Stimulated activated effector memory CD8-positive, alpha-beta T cell treated with anti-CD3 and anti-CD28 coated beads, Interleukin-12 subunit alpha, Interleukin-12 subunit beta, amount 100 ng/mL, for 72 hours (primary cell): ENCODE data around the gene SPATS2L.

Source experiments
- ATAC-seq: fragments of 150-1000 bp; cut with Tn5 transposase; 2 replicates; pipeline ENCODE4 v1.10.0; 2021
- DNase-seq, 2 donors: peaks; one replicate each; pipeline ENCODE4 v3.0.0; 2021 to 2022; ENCODE audit warnings: low spot score in 2 of 2
- H3K27ac Mint-ChIP-seq: one replicate; pipeline ENCODE4 v1.8.0; 2022; ENCODE audit warnings: mild to moderate bottlenecking, mixed read lengths
- H3K36me3 Mint-ChIP-seq: one replicate; pipeline ENCODE4 v1.8.0; 2022; ENCODE audit warnings: mild to moderate bottlenecking, mixed read lengths
- H3K4me1 Mint-ChIP-seq: one replicate; pipeline ENCODE4 v1.8.0; 2022; ENCODE audit warnings: mixed read lengths
- H3K4me3 Mint-ChIP-seq: one replicate; pipeline ENCODE4 v1.8.0; 2022; ENCODE audit warnings: mild to moderate bottlenecking, mixed read lengths
- H3K9me3 Mint-ChIP-seq: one replicate; pipeline ENCODE4 v1.8.0; 2022; ENCODE audit warnings: mixed read lengths

The SPATS2L gene

DNA sequence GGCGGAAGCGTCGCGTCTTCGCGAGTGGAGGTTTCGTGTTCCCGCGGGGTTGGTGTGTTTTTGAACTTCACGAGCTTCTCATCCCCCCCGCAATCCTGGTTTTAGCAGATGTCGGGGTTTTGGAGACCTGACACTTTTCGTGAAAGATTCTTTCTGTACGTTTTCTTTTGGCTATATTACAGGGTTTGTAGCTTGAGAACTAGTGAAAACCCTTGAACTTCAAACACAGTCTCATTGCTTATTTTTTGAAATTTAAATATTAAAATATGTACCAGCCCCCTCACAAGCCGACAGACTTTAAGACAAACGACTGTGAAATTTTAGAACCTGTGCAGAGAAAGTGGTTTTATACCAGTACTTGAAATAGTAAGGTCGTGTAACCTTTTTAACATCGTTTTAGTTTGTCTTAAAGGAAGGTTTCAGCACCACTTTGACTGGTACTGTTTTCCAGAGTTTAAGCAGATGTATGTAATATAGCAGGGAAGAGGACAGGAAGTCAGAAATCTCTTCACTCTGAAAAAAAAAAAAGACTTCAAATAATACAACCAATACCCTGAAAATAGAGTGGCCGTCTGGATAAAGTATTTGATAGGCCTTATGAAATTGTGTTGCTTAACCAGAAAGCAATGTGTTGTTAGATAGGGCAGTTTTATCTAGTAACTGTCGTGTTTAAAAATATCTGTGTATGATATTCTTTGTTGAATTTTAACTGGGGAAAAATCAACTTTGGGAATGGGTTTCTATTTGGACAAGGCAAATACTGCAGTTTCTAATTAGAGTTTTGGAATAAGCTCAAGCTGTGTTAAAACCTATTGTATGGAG is 1.4 kb downstream of the SPATS2L start:
- DNase-seq (no peak), ATAC-seq (no peak)
- Mint-ChIP-seq H3K4me3 (peak overlapping the region; percentile 83), H3K27ac (no peak overlapping the region), H3K36me3 (no peaks in the 10 kb centered on the region), H3K4me1 (peaks cover 19% of the 10 kb centered on the region), H3K9me3 (no peaks in the 10 kb centered on the region)

DNA sequence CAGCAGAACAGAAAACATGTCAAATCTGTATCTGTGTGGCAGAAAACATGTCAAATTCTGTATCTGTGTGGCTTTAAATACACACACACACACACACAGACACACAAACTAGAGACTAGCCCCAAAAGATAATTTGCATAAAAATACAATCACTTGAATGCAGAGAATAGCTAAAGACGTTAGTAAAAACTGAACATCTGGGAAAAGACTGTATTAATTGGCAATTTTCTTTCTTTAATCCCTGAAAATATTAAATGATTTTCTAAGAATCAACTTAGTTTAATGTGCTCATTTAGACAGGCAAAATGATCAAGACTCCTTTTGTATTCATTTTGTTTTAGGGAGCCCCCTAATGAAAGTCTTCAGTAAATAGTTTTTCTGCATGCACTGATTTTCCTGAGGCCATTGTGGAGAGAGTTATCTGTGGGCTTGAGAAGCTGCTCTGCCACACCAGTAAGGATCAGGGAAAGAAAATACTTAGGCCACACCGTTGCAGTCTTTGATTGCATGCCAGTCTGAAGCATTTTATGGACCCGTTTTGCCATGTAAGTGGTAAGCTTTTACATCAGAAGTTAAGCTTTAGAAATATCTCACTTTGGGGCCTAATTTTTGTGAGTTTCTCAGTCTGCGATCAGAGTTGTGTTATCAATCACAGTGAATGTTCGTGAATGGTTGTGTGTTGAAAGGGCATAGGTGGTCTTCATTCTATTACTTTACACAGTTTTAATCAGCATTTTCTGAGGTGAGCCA is 2.2 kb downstream of the SPATS2L start:
- Mint-ChIP-seq H3K36me3 (no peaks in the 10 kb centered on the region), H3K9me3 (no peaks in the 10 kb centered on the region), H3K4me1 (peaks cover 21% of the 10 kb centered on the region), H3K27ac (no peak overlapping the region), H3K4me3 (no peak overlapping the region)
- ATAC-seq (no peak), DNase-seq (no peak)

DNA sequence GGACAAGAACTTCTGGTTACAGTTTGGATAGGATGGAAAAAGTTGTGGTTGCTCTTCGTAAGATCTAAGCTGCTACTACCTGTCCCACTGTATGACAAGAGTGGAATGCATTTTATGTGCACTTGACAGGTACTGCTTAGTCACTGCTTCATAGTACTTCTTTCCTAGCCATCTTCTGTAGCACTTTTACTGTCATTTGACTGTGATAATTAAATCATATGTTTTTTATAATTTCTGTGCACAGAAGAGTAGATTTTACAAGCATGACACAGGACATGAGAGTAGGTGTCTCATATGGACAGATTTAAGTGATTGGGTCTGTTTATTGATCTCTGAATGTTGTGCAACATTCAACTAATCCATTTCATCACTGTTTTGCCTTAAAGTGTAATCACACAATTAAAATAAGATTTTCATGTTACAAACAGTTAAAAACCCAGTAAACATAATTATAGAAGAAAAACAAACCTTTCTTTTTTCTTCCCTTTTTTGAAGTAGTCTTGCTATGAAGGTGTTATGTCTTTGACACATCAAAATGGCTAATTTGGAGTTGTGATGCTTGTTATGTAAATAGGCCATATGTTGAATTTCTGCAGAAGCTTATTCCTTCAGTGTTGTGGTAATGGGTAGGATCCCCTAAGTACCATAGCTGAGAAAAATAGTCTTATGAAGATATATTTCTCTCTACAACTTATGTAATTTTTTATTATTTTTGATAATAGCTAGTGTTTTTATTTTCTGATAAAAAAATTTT is 3.0 kb downstream of the SPATS2L start:
- Mint-ChIP-seq H3K4me1 (peaks cover 28% of the 10 kb centered on the region), H3K9me3 (no peaks in the 10 kb centered on the region), H3K27ac (no peak overlapping the region), H3K4me3 (no peak overlapping the region), H3K36me3 (no peaks in the 10 kb centered on the region)
- ATAC-seq (no peak), DNase-seq (no peak)

DNA sequence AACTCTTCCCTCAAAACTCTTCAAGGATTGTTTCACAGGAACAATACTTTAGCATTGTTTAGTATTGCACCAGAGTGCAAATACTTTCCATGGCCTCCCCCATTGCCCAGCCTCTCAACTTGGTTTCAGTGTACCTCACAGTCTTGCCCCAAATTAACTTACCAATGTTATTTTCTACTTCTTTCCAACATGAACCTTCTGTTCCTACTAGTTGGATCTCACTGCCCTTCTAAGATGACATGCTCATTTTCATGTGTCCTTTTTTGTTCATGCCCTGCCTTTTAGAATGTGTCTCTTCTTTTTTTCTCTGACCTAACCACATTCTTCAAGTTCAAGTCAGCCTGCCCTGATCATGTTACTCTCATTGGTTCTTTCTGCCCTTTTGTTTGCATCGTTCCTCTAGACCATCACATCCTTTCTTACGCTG is 4.1 kb downstream of the SPATS2L start:
- no peak overlapping the region for H3K4me3 Mint-ChIP-seq
- no peak overlapping the region for H3K27ac Mint-ChIP-seq
- DNase-seq (no peak), ATAC-seq (no peak)
- peaks cover 29% of the 10 kb centered on the region for H3K4me1 Mint-ChIP-seq
- no peaks in the 10 kb centered on the region for H3K36me3 Mint-ChIP-seq
- no peaks in the 10 kb centered on the region for H3K9me3 Mint-ChIP-seq

DNA sequence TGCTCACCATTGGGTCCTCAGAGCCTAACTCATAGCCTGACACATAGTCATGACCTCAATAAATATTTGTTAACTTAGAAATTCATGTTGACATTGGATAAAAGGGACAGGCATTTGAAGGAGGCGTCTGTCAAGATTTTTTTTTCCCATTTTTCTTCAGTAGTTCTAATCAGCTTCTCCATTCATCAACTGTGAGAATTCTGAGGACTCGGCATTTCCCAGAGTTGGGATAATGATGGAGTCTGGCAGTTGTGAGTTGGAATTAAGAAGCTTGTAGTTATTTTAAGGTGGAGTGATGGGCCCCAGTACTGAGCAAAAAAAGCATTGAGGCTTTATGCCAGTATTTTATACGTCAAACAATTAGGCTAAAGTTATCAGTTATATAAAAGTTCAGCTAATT is 4.6 kb downstream of the SPATS2L start:
- Mint-ChIP-seq H3K4me1 (peaks cover 29% of the 10 kb centered on the region), H3K27ac (no peak overlapping the region), H3K4me3 (no peak overlapping the region), H3K36me3 (no peaks in the 10 kb centered on the region), H3K9me3 (no peaks in the 10 kb centered on the region)
- ATAC-seq, result no peak
- no peak for DNase-seq

DNA sequence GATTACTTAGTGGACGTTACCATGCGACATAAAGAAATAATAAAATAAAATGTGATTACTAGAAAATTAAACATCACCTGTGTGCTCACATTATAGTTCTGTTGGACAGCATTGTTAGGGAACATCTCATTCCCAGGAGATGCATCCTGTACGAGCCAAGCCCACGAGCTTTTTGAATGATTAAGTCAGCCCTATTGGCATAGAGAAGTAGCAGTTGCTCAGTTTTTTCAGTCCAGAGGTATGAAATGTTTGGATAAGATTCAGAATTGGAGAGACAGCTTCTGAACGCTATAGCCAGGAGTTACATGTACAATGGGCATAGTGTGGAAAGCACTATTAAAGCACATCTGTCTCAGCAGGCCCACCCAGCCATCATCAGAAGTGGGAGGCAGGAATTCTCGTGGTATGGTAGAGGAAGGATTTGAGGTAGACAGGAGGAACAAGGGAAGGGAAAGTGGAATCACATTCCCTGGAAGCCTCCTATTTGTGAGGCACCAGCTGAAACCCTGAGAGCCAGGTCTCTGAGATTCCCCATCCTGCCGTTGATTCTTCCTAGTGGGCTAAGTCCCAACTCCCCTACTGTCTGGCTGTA is 8.6 kb downstream of the SPATS2L start:
- H3K36me3 Mint-ChIP-seq, result no peaks in the 10 kb centered on the region
- H3K4me1 Mint-ChIP-seq, result peaks cover 35% of the 10 kb centered on the region
- H3K4me3 Mint-ChIP-seq, result no peak overlapping the region
- ATAC-seq (no peak), DNase-seq (no peak)
- no peaks in the 10 kb centered on the region for H3K9me3 Mint-ChIP-seq
- no peak overlapping the region for H3K27ac Mint-ChIP-seq

DNA sequence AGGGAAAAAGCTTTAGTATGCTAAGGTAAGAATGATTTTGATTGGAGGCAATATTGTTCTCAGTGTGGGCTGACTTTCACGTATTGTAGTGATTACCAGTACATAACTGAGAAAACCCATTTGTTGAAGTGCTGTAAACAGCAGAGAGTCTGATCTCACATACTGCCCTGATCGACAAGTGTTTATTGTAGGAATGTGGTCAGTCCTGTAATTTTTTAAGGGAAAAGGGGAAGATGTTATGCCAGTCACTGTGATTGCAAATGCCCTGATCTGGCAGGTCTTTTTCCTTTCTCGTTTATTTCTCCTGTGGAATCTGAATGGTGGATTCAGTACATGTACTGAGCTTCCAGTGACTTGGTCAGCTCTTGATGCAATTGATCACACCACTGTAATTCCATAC is 11.5 kb downstream of the SPATS2L start:
- DNase-seq (no peak), ATAC-seq (no peak)
- Mint-ChIP-seq H3K9me3 (no peaks in the 10 kb centered on the region), H3K27ac (no peak overlapping the region), H3K36me3 (no peaks in the 10 kb centered on the region), H3K4me1 (peaks cover 30% of the 10 kb centered on the region), H3K4me3 (no peak overlapping the region)

DNA sequence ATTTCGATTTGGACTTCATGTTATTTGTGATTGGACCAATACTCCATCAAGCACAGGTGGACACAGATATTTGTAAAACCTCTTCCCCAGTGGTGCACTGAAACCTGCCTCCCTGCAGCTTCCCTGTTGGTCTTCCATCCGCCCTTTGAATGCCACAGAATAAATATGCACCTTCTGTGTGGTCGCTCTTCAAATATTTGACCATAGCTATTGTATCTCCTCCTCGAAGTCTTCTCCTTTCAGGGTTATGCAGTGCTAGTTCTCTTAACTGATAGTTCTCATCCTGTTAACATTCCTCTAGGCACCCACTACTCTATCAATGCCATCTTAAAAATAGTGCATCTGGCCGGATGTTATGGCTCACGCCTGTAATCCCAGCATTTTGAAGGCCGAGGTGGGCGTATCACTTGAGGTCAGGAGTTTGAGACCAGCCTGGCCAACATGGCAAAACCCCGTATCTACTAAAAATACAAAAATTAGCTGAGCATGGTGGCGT is 12.5 kb downstream of the SPATS2L start:
- DNase-seq, result no peak
- no peak for ATAC-seq

DNA sequence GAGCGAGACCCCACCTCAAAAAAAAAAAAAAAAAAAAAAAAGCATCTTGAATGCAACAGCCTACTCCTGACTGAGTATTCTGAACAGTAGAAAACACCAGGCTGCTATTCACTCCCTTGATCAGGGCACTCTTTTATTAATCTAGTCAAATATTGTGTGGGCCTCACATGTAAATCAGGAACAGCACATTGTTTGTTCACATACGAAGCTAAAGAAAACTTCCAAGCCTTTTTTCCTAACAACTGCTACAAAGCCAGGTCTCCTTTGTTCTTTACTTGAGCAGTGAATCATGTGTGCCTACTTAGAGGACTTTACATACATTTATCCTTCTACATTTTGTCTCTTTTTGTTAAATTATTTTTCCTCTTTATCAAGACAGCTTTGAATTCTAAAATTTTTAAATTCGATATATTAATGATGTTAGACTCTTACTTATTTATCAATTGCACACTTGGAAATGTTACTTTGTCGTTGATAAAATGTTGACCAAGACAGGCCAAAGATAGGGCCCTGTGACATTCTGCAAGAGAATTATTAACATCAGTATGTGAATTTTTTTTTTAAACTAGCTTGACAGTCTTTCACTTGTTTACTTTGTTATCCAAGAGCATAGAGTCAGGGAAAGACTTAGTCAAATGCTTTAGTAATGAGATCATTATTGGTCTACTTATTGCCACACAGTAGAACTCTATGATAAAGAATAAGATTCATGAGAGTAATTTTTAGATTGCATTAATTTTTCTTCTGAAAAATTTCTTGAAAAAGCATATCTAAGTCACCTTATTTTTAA is 13.2 kb downstream of the SPATS2L start:
- DNase-seq (no peak), ATAC-seq (no peak)
- H3K27ac Mint-ChIP-seq, result no peak overlapping the region
- peaks cover 20% of the 10 kb centered on the region for H3K4me1 Mint-ChIP-seq
- no peak overlapping the region for H3K4me3 Mint-ChIP-seq
- no peaks in the 10 kb centered on the region for H3K9me3 Mint-ChIP-seq
- H3K36me3 Mint-ChIP-seq, result no peaks in the 10 kb centered on the region

More for the DNA sequence above, 12.5 kb downstream of the SPATS2L start:
- Mint-ChIP-seq H3K36me3 (no peaks in the 10 kb centered on the region), H3K27ac (no peak overlapping the region), H3K9me3 (no peaks in the 10 kb centered on the region), H3K4me3 (no peak overlapping the region), H3K4me1 (peaks cover 26% of the 10 kb centered on the region)

DNA sequence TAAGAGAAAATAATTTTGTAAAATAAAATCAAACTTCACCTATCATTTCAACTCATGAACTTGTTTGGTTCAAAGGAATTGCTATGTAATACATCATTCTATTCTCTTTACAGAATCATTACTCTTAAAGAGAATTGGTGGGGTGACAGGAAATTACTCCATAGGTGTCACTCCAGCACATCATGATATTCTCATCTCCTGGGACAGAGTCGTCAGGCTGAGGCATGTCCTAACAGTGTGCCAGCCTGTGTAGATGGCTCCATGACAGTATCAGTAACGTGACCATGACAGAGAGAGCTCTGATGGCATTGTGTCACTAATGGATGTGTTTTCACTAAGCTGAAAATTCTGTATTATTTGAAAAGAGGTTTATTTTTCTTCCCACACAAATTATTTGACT is 13.9 kb downstream of the SPATS2L start:
- no peak overlapping the region for H3K4me3 Mint-ChIP-seq
- no peak overlapping the region for H3K27ac Mint-ChIP-seq
- no peak for DNase-seq
- no peaks in the 10 kb centered on the region for H3K9me3 Mint-ChIP-seq
- H3K36me3 Mint-ChIP-seq, result no peaks in the 10 kb centered on the region
- H3K4me1 Mint-ChIP-seq, result peaks cover 20% of the 10 kb centered on the region
- no peak for ATAC-seq

DNA sequence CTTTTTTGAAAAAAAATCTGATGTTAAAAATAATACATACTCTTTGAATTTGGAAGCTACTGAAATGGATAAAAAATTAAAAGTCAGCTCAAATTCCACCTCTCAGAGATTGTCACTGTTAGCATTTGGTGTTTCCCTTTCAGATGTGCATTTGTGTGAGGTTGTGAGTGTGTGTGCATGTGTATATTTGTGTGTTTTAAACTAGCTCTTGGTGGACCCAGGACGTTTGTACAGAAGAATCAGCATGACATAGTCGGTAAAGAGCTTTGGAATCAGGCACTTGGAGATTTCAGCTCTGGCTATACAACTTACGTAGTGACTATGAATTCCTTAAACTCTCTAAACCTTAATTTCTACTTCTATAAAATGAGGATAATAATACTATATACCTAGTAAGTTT is 14.5 kb downstream of the SPATS2L start:
- Mint-ChIP-seq H3K27ac (no peak overlapping the region), H3K36me3 (no peaks in the 10 kb centered on the region), H3K9me3 (no peaks in the 10 kb centered on the region), H3K4me1 (peaks cover 16% of the 10 kb centered on the region), H3K4me3 (no peak overlapping the region)
- DNase-seq (no peak), ATAC-seq (no peak)

DNA sequence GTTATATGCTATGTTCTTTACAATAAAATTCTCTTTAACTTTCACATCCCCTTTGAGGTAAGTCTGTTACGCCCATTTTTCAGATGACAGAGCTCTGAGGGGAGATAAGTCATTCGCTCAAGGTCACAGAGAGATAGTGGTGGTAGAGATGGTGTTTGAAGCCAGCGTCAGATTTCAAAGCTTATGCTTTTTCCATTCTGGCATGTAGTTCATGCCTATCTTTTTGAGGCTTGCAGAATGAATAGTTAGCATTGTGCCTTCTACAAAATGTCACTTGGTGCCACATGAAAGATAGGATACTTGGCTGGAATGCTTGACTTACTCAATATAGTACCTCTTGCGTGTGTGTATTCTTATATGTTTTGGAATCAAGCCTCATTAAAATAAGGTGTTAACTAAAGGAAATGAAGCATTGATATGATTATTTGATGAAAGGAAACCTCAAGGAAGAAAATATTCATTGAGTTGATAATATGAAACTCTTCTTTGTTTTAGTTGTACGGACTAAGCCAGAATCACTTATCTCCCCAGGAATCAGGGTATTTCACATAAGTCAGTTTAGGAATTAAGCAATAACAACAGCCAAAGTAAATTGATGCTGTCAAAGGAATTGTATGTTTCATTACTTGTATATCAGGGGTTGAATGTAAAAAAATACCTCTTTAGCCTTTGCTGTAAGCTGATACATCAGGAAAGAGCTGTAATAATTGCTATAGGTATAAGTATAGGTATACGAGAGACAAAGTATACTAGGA is 15.5 kb downstream of the SPATS2L start:
- Mint-ChIP-seq H3K27ac (no peak overlapping the region), H3K4me3 (no peak overlapping the region), H3K36me3 (no peaks in the 10 kb centered on the region), H3K9me3 (no peaks in the 10 kb centered on the region), H3K4me1 (peaks cover 6% of the 10 kb centered on the region)
- DNase-seq, result no peak
- no peak for ATAC-seq

DNA sequence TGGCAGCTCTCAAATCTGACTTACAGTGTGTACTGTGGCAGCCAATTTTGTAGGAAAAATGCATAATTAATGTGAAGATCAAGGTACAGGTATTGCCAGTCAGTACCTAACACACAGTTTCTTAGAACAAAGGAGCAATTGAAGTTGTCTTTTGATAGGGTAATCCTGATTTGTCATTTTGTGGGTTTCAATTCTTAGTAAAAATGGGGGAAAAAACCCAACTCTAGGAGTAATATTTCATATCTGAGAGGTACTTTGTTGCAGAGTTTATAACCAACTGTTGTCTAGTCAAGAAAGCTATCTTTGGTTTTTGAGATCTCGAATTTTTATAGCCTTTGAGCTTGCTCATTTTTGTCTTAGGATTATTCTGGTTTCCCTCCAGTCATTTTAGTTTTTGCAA is 16.1 kb downstream of the SPATS2L start:
- Mint-ChIP-seq H3K4me3 (no peak overlapping the region), H3K4me1 (peaks cover 5% of the 10 kb centered on the region), H3K9me3 (no peaks in the 10 kb centered on the region), H3K36me3 (no peaks in the 10 kb centered on the region), H3K27ac (no peak overlapping the region)
- ATAC-seq, result peak; percentile 34
- DNase-seq, result no peak

DNA sequence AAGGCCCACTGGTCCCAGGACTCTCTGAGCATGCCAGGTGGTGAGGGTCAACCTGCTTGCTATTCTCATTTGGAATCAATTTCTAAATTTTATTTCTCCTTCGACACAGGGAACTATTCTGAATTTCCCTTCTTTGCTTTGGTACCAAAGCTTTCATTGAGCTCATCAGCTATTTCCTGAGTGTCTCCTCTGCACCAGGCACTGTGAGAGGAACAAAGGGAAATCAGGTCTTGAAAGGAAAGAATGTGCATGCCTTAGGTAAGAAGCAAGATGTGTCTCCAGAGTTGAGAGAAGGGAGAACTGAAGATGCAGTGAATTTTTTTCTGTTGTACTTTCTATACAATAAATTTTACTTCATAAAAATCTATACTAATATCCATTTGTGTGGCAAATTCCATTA is 17.9 kb downstream of the SPATS2L start:
- no peak overlapping the region for H3K4me3 Mint-ChIP-seq
- H3K4me1 Mint-ChIP-seq, result peaks cover 5% of the 10 kb centered on the region
- no peaks in the 10 kb centered on the region for H3K9me3 Mint-ChIP-seq
- ATAC-seq, result no peak
- H3K27ac Mint-ChIP-seq, result no peak overlapping the region
- DNase-seq, result no peak
- no peaks in the 10 kb centered on the region for H3K36me3 Mint-ChIP-seq
